GM23338 (cell line): ENCODE data around the gene HRC. TPM values are rescaled to one million over a fixed set of nuclear protein-coding genes. Genes with fewer than 3 reads are reported as not detected.
A peak's percentile ranks its signal among the peaks of the same experiment; 100 is the strongest.

Experiments used
- ATAC-seq: fragments of 200-7000 bp; cut with Tn5 transposase; 3 replicates; pipeline ENCODE4 v1.9.1; 2020
- DNase-seq: peaks from one replicate; pipeline ENCODE4 v3.0.0-alpha.2; 2015; ENCODE audit warnings: low spot score
- H2AFZ ChIP-seq: fragments of 200-600 bp; sonication (generic); 2 replicates; pipeline ENCODE4 v1.8.0; 2016; ENCODE audit warnings: antibody characterized with exemption, mild to moderate bottlenecking, moderate library complexity
- H3F3A ChIP-seq: fragments of 200-600 bp; sonication (generic); replicated peaks from 2 replicates; pipeline ENCODE4 v1.8.0; 2017; ENCODE audit warnings: antibody characterized with exemption, mixed run types, low read depth
- H3K27ac ChIP-seq: fragments of 200-600 bp; sonication (generic); 2 replicates; pipeline ENCODE4 v1.6.1; 2016; ENCODE audit warnings: low read depth
- H3K27me3 ChIP-seq: fragments of 200-600 bp; sonication (generic); 2 replicates; pipeline ENCODE4 v1.8.0; 2016; ENCODE audit warnings: mild to moderate bottlenecking, mixed run types, moderate library complexity; ENCODE audit not compliant: insufficient read depth
- H3K36me3 ChIP-seq: fragments of 200-600 bp; sonication (generic); 2 replicates; pipeline ENCODE4 v1.8.0; 2016; ENCODE audit warnings: mild to moderate bottlenecking; ENCODE audit not compliant: insufficient read depth
- H3K4me1 ChIP-seq: fragments of 200-600 bp; sonication (generic); 2 replicates; pipeline ENCODE4 v1.8.0; 2016; ENCODE audit warnings: mild to moderate bottlenecking, moderate library complexity; ENCODE audit not compliant: insufficient read depth
- H3K4me2 ChIP-seq: fragments of 200-600 bp; sonication (generic); 2 replicates; pipeline ENCODE4 v1.7.1; 2017; ENCODE audit warnings: mixed run types
- H3K4me3 ChIP-seq: fragments of 200-600 bp; sonication (generic); 2 replicates; pipeline ENCODE4 v1.6.1; 2016; ENCODE audit warnings: mixed run types
- H3K79me2 ChIP-seq: fragments of 200-600 bp; sonication (generic); replicated peaks from 2 replicates; pipeline ENCODE4 v1.8.0; 2017; ENCODE audit warnings: mild to moderate bottlenecking; ENCODE audit not compliant: insufficient read depth
- H3K9me2 ChIP-seq: fragments of 200-600 bp; sonication (generic); 2 replicates; pipeline ENCODE4 v1.8.0; 2017; ENCODE audit not compliant: insufficient read depth
- H4K20me1 ChIP-seq: fragments of 200-600 bp; sonication (generic); replicated peaks from 2 replicates; pipeline ENCODE4 v1.8.0; 2017; ENCODE audit warnings: mild to moderate bottlenecking; ENCODE audit not compliant: insufficient read depth
- H3K27ac Mint-ChIP-seq: 2 replicates; pipeline ENCODE4 v1.8.0; 2020; ENCODE audit warnings: inconsistent platforms, mild to moderate bottlenecking, moderate library complexity, mixed read lengths
- H3K27me3 Mint-ChIP-seq: 3 replicates; pipeline ENCODE4 v1.8.0; 2022; ENCODE audit warnings: low read depth, mild to moderate bottlenecking, moderate library complexity, mixed read lengths, inconsistent platforms; ENCODE audit not compliant: insufficient read depth, poor library complexity
- H3K36me3 Mint-ChIP-seq: 3 replicates; pipeline ENCODE4 v1.8.0; 2021; ENCODE audit warnings: low read depth, mild to moderate bottlenecking, inconsistent platforms, moderate library complexity, mixed read lengths
- H3K4me1 Mint-ChIP-seq: 3 replicates; pipeline ENCODE4 v1.8.0; 2020; ENCODE audit warnings: mild to moderate bottlenecking, inconsistent platforms, mixed read lengths
- H3K4me3 Mint-ChIP-seq: 3 replicates; pipeline ENCODE4 v1.8.0; 2021; ENCODE audit warnings: moderate library complexity, mild to moderate bottlenecking, inconsistent platforms, mixed read lengths
- H3K9me3 Mint-ChIP-seq: 3 replicates; pipeline ENCODE4 v1.8.0; 2020; ENCODE audit warnings: moderate library complexity, mild to moderate bottlenecking, inconsistent platforms, mixed read lengths
- CREB1 ChIP-seq: fragments of 250-450 bp; sonication (Bioruptor Pico); IDR thresholded peaks from 2 replicates; pipeline ENCODE4 v1.5.0; 2020; ENCODE audit warnings: low read depth, mild to moderate bottlenecking, moderate library complexity
- JUNB ChIP-seq: IDR thresholded peaks from one replicate; pipeline ENCODE4 v1.6.1; 2016; ENCODE audit warnings: antibody characterized with exemption; ENCODE audit not compliant: unreplicated experiment
- NANOG ChIP-seq: IDR thresholded peaks from 2 replicates; pipeline ENCODE4 v1.6.1; 2016; ENCODE audit warnings: antibody characterized with exemption, borderline replicate concordance
- POLR2AphosphoS5 ChIP-seq: IDR thresholded peaks from 2 replicates; pipeline ENCODE4 v1.6.1; 2016; ENCODE audit warnings: antibody characterized with exemption, low read depth
- polyA plus RNA-seq: library from polyadenylated mRNA; unstranded; fragments of >200 nt; fragmentation: Nextera tagmentation; extraction: Ambion mirVana; gene quantifications from 2 replicates; pipeline ENCODE4 v1.2.1, GENCODE V29; 2016
- total RNA-seq: library from RNA; depleted of rRNA; stranded (reverse); fragments of >200 nt; shearing (Covaris generic); gene quantifications from 2 replicates; pipeline ENCODE4 v1.2.3, GENCODE V29; 2014
- TF ChIP-seq, protein P1 (sequence below), 2 experiments: fragments of 200-600 bp in 1 of 2; sonication (generic) in 1 of 2; conservative IDR thresholded peaks; 2 replicates each; pipeline versions ENCODE4 v1.5.1 to v1.6.1; 2016 to 2017; ENCODE audit warnings: antibody characterized with exemption in 2 of 2, low read depth in 2 of 2, mild to moderate bottlenecking in 2 of 2, moderate library complexity in 1 of 2
- TF ChIP-seq, protein P2 (sequence below): fragments of 250-450 bp; sonication (Bioruptor Pico); IDR thresholded peaks from 2 replicates; pipeline ENCODE4 v1.5.0; 2020; ENCODE audit warnings: mild to moderate bottlenecking, moderate library complexity
- TF ChIP-seq, protein P3 (sequence below): IDR thresholded peaks from one replicate; pipeline ENCODE4 v1.6.1; 2018; ENCODE audit warnings: antibody characterized with exemption; ENCODE audit not compliant: unreplicated experiment
- TF ChIP-seq, protein P4 (sequence below): IDR thresholded peaks from 2 replicates; pipeline ENCODE4 v1.6.1; 2016; ENCODE audit warnings: antibody characterized with exemption

Gene HRC
- total and polyA plus RNA-seq, 2 experiments from 2014 or later = 1.4 to 2.0 TPM

DNA sequence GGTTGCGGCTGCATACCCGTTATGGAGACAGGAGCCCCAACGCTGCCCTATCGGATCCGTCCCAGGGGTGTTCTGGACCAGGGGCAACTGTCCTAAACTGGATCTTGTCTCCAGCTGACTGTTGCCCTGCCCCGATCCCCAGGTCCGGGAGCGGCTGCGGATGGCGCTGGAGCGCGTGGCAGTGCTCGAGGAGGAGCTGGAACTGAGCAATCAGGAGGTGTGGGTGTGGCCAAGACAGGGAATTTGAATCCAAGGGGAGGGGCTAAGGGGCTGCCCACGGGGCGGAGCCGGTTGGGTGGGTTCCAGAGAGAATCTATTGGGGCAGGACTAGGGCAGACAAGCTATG lies 26.0 kb downstream of the HRC start:
- TF ChIP-seq POLR2AphosphoS5 = peak; percentile 52
- TF ChIP-seq JUNB = no peak
- H3K4me1 Mint-ChIP-seq = peaks cover 29% of the 10 kb centered on the region
- Histone ChIP-seq H3K27me3 (no peaks in the 10 kb centered on the region), H3F3A (peaks cover 18% of the 10 kb centered on the region; the same call in 1 of the 2 replicates), H4K20me1 (no peaks in the 10 kb centered on the region), H3K4me2 (peak overlapping the region; percentile 92), H2AFZ (no peak overlapping the region), H3K4me3 (peak overlapping the region; percentile 69), H3K4me1 (peaks cover 18% of the 10 kb centered on the region), H3K27ac (no peak overlapping the region), H3K9me2 (no peaks in the 10 kb centered on the region), H3K36me3 (no peaks in the 10 kb centered on the region), H3K79me2 (no peaks in the 10 kb centered on the region)
- H3K36me3 Mint-ChIP-seq = peaks cover 10% of the 10 kb centered on the region
- DNase-seq (peak; percentile 91), ATAC-seq (peak; percentile 20)
- H3K27me3 Mint-ChIP-seq = peaks cover 8% of the 10 kb centered on the region
- H3K4me3 Mint-ChIP-seq = peak overlapping the region; percentile 85
- no peak overlapping the region; the same call in 1 of the 2 replicates for H3K27ac Mint-ChIP-seq
- no peaks in the 10 kb centered on the region for H3K9me3 Mint-ChIP-seq

DNA sequence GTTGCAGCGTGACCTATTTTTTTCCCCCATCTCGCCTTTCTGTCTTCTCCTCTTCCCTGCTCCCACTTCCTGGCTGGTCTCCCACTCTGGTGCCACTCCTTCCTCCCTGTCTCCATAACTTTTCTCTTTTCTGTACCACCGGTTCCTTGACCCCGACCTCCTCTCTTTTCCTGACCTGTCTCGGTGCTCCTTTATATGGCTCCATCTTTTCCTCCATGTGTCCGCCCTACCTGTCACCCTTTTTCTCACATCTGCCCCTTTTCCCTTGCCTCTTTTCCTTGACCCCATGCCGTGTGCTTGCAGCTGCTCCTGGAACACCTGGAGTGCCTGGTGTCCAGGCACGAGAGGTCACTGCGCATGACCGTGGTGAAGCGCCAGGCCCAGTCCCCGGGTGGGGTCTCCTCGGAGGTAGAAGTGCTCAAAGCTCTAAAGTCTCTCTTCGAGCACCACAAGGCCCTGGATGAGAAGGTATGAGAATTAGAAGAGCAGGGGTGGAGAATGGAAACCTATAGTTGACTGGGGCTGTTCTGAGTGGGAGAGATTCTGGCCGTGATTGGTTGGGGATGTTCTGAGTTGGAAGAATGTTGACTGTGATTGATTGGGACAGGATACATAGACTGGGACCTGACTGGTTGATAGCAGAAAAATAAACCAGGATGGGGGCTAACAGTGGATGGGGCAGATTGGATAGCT lies 26.5 kb downstream of the HRC start:
- 0 out of 2 replicates have a peak overlapping the region, but pooled peaks have one; percentile 2 for H3K27ac Mint-ChIP-seq
- peak overlapping the region; percentile 69 for H3K4me3 ChIP-seq
- 0 out of 2 replicates have a peak overlapping the region, but pooled peaks have one; percentile 39 for H3K27ac ChIP-seq
- TF ChIP-seq JUNB (no peak), CREB1 (CRISPR knock-in tag) (no peak), NANOG (no peak)
- TF ChIP-seq, protein P1, sequence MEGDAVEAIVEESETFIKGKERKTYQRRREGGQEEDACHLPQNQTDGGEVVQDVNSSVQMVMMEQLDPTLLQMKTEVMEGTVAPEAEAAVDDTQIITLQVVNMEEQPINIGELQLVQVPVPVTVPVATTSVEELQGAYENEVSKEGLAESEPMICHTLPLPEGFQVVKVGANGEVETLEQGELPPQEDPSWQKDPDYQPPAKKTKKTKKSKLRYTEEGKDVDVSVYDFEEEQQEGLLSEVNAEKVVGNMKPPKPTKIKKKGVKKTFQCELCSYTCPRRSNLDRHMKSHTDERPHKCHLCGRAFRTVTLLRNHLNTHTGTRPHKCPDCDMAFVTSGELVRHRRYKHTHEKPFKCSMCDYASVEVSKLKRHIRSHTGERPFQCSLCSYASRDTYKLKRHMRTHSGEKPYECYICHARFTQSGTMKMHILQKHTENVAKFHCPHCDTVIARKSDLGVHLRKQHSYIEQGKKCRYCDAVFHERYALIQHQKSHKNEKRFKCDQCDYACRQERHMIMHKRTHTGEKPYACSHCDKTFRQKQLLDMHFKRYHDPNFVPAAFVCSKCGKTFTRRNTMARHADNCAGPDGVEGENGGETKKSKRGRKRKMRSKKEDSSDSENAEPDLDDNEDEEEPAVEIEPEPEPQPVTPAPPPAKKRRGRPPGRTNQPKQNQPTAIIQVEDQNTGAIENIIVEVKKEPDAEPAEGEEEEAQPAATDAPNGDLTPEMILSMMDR (conservative IDR thresholded peaks at IDR 0.05; ENCODE audit: low read depth in 2 of 2) = no peak
- TF ChIP-seq, protein P2, sequence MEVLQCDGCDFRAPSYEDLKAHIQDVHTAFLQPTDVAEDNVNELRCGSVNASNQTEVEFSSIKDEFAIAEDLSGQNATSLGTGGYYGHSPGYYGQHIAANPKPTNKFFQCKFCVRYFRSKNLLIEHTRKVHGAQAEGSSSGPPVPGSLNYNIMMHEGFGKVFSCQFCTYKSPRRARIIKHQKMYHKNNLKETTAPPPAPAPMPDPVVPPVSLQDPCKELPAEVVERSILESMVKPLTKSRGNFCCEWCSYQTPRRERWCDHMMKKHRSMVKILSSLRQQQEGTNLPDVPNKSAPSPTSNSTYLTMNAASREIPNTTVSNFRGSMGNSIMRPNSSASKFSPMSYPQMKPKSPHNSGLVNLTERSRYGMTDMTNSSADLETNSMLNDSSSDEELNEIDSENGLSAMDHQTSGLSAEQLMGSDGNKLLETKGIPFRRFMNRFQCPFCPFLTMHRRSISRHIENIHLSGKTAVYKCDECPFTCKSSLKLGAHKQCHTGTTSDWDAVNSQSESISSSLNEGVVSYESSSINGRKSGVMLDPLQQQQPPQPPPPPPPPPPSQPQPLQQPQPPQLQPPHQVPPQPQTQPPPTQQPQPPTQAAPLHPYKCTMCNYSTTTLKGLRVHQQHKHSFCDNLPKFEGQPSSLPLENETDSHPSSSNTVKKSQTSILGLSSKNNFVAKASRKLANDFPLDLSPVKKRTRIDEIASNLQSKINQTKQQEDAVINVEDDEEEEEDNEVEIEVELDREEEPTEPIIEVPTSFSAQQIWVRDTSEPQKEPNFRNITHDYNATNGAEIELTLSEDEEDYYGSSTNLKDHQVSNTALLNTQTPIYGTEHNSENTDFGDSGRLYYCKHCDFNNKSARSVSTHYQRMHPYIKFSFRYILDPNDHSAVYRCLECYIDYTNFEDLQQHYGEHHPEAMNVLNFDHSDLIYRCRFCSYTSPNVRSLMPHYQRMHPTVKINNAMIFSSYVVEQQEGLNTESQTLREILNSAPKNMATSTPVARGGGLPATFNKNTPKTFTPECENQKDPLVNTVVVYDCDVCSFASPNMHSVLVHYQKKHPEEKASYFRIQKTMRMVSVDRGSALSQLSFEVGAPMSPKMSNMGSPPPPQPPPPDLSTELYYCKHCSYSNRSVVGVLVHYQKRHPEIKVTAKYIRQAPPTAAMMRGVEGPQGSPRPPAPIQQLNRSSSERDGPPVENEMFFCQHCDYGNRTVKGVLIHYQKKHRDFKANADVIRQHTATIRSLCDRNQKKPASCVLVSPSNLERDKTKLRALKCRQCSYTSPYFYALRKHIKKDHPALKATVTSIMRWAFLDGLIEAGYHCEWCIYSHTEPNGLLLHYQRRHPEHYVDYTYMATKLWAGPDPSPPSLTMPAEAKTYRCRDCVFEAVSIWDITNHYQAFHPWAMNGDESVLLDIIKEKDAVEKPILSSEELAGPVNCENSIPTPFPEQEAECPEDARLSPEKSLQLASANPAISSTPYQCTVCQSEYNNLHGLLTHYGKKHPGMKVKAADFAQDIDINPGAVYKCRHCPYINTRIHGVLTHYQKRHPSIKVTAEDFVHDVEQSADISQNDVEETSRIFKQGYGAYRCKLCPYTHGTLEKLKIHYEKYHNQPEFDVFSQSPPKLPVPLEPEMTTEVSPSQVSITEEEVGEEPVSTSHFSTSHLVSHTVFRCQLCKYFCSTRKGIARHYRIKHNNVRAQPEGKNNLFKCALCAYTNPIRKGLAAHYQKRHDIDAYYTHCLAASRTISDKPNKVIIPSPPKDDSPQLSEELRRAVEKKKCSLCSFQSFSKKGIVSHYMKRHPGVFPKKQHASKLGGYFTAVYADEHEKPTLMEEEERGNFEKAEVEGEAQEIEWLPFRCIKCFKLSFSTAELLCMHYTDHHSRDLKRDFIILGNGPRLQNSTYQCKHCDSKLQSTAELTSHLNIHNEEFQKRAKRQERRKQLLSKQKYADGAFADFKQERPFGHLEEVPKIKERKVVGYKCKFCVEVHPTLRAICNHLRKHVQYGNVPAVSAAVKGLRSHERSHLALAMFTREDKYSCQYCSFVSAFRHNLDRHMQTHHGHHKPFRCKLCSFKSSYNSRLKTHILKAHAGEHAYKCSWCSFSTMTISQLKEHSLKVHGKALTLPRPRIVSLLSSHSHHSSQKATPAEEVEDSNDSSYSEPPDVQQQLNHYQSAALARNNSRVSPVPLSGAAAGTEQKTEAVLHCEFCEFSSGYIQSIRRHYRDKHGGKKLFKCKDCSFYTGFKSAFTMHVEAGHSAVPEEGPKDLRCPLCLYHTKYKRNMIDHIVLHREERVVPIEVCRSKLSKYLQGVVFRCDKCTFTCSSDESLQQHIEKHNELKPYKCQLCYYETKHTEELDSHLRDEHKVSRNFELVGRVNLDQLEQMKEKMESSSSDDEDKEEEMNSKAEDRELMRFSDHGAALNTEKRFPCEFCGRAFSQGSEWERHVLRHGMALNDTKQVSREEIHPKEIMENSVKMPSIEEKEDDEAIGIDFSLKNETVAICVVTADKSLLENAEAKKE (CRISPR knock-in tag) = no peak
- TF ChIP-seq, protein P3, sequence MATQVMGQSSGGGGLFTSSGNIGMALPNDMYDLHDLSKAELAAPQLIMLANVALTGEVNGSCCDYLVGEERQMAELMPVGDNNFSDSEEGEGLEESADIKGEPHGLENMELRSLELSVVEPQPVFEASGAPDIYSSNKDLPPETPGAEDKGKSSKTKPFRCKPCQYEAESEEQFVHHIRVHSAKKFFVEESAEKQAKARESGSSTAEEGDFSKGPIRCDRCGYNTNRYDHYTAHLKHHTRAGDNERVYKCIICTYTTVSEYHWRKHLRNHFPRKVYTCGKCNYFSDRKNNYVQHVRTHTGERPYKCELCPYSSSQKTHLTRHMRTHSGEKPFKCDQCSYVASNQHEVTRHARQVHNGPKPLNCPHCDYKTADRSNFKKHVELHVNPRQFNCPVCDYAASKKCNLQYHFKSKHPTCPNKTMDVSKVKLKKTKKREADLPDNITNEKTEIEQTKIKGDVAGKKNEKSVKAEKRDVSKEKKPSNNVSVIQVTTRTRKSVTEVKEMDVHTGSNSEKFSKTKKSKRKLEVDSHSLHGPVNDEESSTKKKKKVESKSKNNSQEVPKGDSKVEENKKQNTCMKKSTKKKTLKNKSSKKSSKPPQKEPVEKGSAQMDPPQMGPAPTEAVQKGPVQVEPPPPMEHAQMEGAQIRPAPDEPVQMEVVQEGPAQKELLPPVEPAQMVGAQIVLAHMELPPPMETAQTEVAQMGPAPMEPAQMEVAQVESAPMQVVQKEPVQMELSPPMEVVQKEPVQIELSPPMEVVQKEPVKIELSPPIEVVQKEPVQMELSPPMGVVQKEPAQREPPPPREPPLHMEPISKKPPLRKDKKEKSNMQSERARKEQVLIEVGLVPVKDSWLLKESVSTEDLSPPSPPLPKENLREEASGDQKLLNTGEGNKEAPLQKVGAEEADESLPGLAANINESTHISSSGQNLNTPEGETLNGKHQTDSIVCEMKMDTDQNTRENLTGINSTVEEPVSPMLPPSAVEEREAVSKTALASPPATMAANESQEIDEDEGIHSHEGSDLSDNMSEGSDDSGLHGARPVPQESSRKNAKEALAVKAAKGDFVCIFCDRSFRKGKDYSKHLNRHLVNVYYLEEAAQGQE = no peak
- TF ChIP-seq, protein P4, sequence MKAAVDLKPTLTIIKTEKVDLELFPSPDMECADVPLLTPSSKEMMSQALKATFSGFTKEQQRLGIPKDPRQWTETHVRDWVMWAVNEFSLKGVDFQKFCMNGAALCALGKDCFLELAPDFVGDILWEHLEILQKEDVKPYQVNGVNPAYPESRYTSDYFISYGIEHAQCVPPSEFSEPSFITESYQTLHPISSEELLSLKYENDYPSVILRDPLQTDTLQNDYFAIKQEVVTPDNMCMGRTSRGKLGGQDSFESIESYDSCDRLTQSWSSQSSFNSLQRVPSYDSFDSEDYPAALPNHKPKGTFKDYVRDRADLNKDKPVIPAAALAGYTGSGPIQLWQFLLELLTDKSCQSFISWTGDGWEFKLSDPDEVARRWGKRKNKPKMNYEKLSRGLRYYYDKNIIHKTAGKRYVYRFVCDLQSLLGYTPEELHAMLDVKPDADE = no peak

More for the DNA sequence above, 26.5 kb downstream of the HRC start:
- H3F3A ChIP-seq = peaks cover 13% of the 10 kb centered on the region; the same call in 1 of the 2 replicates
- H3K4me1 Mint-ChIP-seq = peaks cover 27% of the 10 kb centered on the region
- peaks cover 3% of the 10 kb centered on the region; the same call in 1 of the 2 replicates for H3K27me3 ChIP-seq
- peak overlapping the region; percentile 85 for H3K4me3 Mint-ChIP-seq
- H2AFZ ChIP-seq = peak overlapping the region; percentile 100; the same call in 1 of the 2 replicates
- no peaks in the 10 kb centered on the region for H3K36me3 ChIP-seq
- no peaks in the 10 kb centered on the region for H3K9me3 Mint-ChIP-seq
- H3K27me3 Mint-ChIP-seq = peaks cover 8% of the 10 kb centered on the region
- peak overlapping the region; percentile 92 for H3K4me2 ChIP-seq
- H3K36me3 Mint-ChIP-seq = peaks cover 5% of the 10 kb centered on the region
- ATAC-seq = no peak
- no peaks in the 10 kb centered on the region for H4K20me1 ChIP-seq
- H3K9me2 ChIP-seq = no peaks in the 10 kb centered on the region
- H3K79me2 ChIP-seq = no peaks in the 10 kb centered on the region
- peaks cover 18% of the 10 kb centered on the region for H3K4me1 ChIP-seq
- DNase-seq = no peak
